Measurements from ENCODE around the gene PTCH1.

Gene PTCH1

GRCh38 chr9:95516734-95517558 lies at the start of gene PTCH1:
Gene PTCH1, minus strand, starts transcription at chr9:95516971.
- no peak for DNase-seq

- DNase-seq = no peak
These were observed 49.2 kb upstream of the PTCH1 start for GRCh38 chr9:95565982-95566381.

- no peak for DNase-seq
These were observed 45.1 kb upstream of the PTCH1 start for GRCh38 chr9:95561913-95562312.

- DNase-seq = no peak
These were observed 40.4 kb upstream of the PTCH1 start for GRCh38 chr9:95557142-95557541.

- no peak for DNase-seq
These were observed 39.8 kb upstream of the PTCH1 start for GRCh38 chr9:95556521-95556920.

- no peak for DNase-seq
These were observed 36.2 kb upstream of the PTCH1 start for GRCh38 chr9:95552814-95553546.

- DNase-seq = no peak
These were observed 35.5 kb upstream of the PTCH1 start for GRCh38 chr9:95552255-95552654.

- no peak for DNase-seq
These were observed 34.6 kb upstream of the PTCH1 start for GRCh38 chr9:95551406-95551805.

GRCh38 chr9:95545831-95546567 lies 29.2 kb upstream of the PTCH1 start:
- no peak for DNase-seq

- DNase-seq = no peak
These were observed 17.4 kb upstream of the PTCH1 start for GRCh38 chr9:95533996-95534680.

- DNase-seq = no peak
These were observed 13.1 kb upstream of the PTCH1 start for GRCh38 chr9:95529910-95530309.

- DNase-seq = no peak
These were observed 12.2 kb upstream of the PTCH1 start for GRCh38 chr9:95528908-95529502.

- no peak for DNase-seq
These were observed 6.2 kb upstream of the PTCH1 start for GRCh38 chr9:95522871-95523370.

GRCh38 chr9:95521699-95522098 lies 4.9 kb upstream of the PTCH1 start:
- DNase-seq = no peak

- DNase-seq = no peak
These were observed 1.0 kb upstream of the PTCH1 start for GRCh38 chr9:95517559-95518425.

GRCh38 chr9:95516221-95516733 lies 494 bp downstream of the PTCH1 start:
- no peak for DNase-seq

GRCh38 chr9:95515272-95516113 lies 1.3 kb downstream of the PTCH1 start:
- peak; percentile 29 for DNase-seq

- DNase-seq = no peak
These were observed 2.4 kb downstream of the PTCH1 start for GRCh38 chr9:95514342-95514741.

GRCh38 chr9:95513711-95514110 lies 3.1 kb downstream of the PTCH1 start:
- no peak for DNase-seq

- no peak for DNase-seq
These were observed 4.1 kb downstream of the PTCH1 start for GRCh38 chr9:95512709-95513095.

Measured in NCI-H1694 treated with DMSO at 0.1 percent for 48 hours (cell line).